SK-N-SH (cell line): ENCODE measurements around the gene ARL2BP. TPM values are rescaled to one million over a fixed set of nuclear protein-coding genes. Genes with fewer than 3 reads are reported as not detected.
A peak's percentile ranks its signal among the peaks of the same experiment; 100 is the strongest.

Experiments used
- CTCF ChIA-PET: fragments of 300-600, 350-600 bp; formaldehyde crosslinking; extraction: SDS; loops from one replicate; lab custom pipeline; 2021; lab: Yijun Ruan, JAX
- POLR2A ChIA-PET: fragments of 350-600 bp; sonication (Branson Sonifier 250); formaldehyde crosslinking; extraction: SDS; loops from one replicate; lab custom pipeline; 2020; ENCODE audit warnings: antibody characterized with exemption, inconsistent platforms; lab: Yijun Ruan, JAX
- DNase-seq: peaks from one replicate; pipeline ENCODE4 v3.0.0; 2012
- H2AFZ ChIP-seq: fragments of 200-600 bp; sonication (generic); 2 replicates; pipeline ENCODE4 v1.8.1; 2016; ENCODE audit warnings: antibody characterized with exemption, mild to moderate bottlenecking, low read depth
- H3F3A ChIP-seq: fragments of 200-600 bp; sonication (generic); replicated peaks from 2 replicates; pipeline ENCODE3; 2016; ENCODE audit warnings: antibody characterized with exemption, mild to moderate bottlenecking; ENCODE audit not compliant: insufficient read depth
- H3K27ac ChIP-seq, 2 experiments: fragments of 200-500 bp in 1 of 2; fragments of 200-600 bp in 1 of 2; sonication (Bioruptor generic) in 1 of 2; sonication (generic), shearing (Covaris generic) in 1 of 2; 2 replicates each; pipeline versions ENCODE4 v1.5.1 to v1.6.1; 2014 to 2016; ENCODE audit warnings: low read depth in 2 of 2, inconsistent platforms in 1 of 2, low read length in 1 of 2, mild to moderate bottlenecking in 1 of 2, mixed read lengths in 1 of 2
- H3K27me3 ChIP-seq: fragments of 200-600 bp; sonication (generic), shearing (Covaris generic); 2 replicates; pipeline ENCODE4 v1.6.1; 2016; ENCODE audit warnings: mixed run types; ENCODE audit not compliant: insufficient read depth
- H3K36me3 ChIP-seq, 2 experiments: fragments of 200-500 bp in 1 of 2; fragments of 200-600 bp in 1 of 2; sonication (Bioruptor generic) in 1 of 2; sonication (generic) in 1 of 2; replicated peaks in 1 of 2; 2 replicates each; pipeline versions ENCODE3 to v1.5.1; 2014 to 2016; ENCODE audit warnings: low read length in 1 of 2, mild to moderate bottlenecking in 1 of 2; ENCODE audit not compliant: insufficient read depth in 2 of 2, control insufficient read depth in 1 of 2
- H3K4me1 ChIP-seq, 2 experiments: fragments of 200-500 bp in 1 of 2; fragments of 200-600 bp in 1 of 2; sonication (Bioruptor generic) in 1 of 2; sonication (generic), shearing (Covaris generic) in 1 of 2; 2 replicates each; pipeline versions ENCODE4 v1.5.1 to v1.6.1; 2014 to 2016; ENCODE audit warnings: low read depth in 1 of 2, low read length in 1 of 2, mixed run types in 1 of 2; ENCODE audit not compliant: insufficient read depth in 2 of 2, control insufficient read depth in 1 of 2
- H3K4me2 ChIP-seq: fragments of 200-600 bp; sonication (generic), shearing (Covaris generic); 2 replicates; pipeline ENCODE4 v1.6.1; 2017; ENCODE audit warnings: mixed run types
- H3K4me3 ChIP-seq, 2 experiments: fragments of 200-500 bp in 1 of 2; fragments of 200-600 bp in 1 of 2; sonication (Bioruptor generic) in 1 of 2; sonication (generic), shearing (Covaris generic) in 1 of 2; 2 replicates each; pipeline versions ENCODE4 v1.5.1 to v1.8.1; 2014 to 2016; ENCODE audit warnings: low read depth in 2 of 2, inconsistent platforms in 1 of 2, low read length in 1 of 2, mild to moderate bottlenecking in 1 of 2, mixed read lengths in 1 of 2, moderate library complexity in 1 of 2
- H3K79me2 ChIP-seq: fragments of 200-600 bp; sonication (generic); 2 replicates; pipeline ENCODE4 v1.8.1; 2017; ENCODE audit warnings: mild to moderate bottlenecking; ENCODE audit not compliant: insufficient read depth
- H3K9ac ChIP-seq: fragments of 200-600 bp; sonication (generic); 2 replicates; pipeline ENCODE4 v1.6.1; 2017; ENCODE audit warnings: mixed run types
- H3K9me2 ChIP-seq: fragments of 200-600 bp; sonication (generic); 2 replicates; pipeline ENCODE4 v1.6.1; 2017; ENCODE audit warnings: mixed run types
- H3K9me3 ChIP-seq: fragments of 200-600 bp; sonication (generic); 2 replicates; pipeline ENCODE4 v1.6.1; 2017; ENCODE audit warnings: mixed run types, mild to moderate bottlenecking, moderate library complexity
- H4K20me1 ChIP-seq: fragments of 200-600 bp; sonication (generic); 2 replicates; pipeline ENCODE4 v1.6.1; 2017; ENCODE audit warnings: mild to moderate bottlenecking, mixed run types; ENCODE audit not compliant: insufficient read depth
- CHD2 ChIP-seq: fragments of 150-350 bp; IDR thresholded peaks from 2 replicates; pipeline ENCODE4 v1.6.1; 2018; ENCODE audit warnings: low read length; ENCODE audit not compliant: partially characterized antibody
- ELF1 ChIP-seq: IDR thresholded peaks from 2 replicates; pipeline ENCODE4 v1.4.0; 2012
- EZH2phosphoT487 ChIP-seq: fragments of 200-600 bp; sonication (generic); IDR thresholded peaks from 2 replicates; pipeline ENCODE4 v1.6.1; 2017; ENCODE audit warnings: low read depth, mixed run types, mild to moderate bottlenecking, antibody characterized with exemption, moderate library complexity, borderline replicate concordance
- FOSL2 ChIP-seq: IDR thresholded peaks from 2 replicates; pipeline ENCODE4 v1.4.0; 2012; ENCODE audit warnings: low read depth, mild to moderate bottlenecking, moderate library complexity, borderline replicate concordance
- FOXJ3 ChIP-seq: sonication (generic); formaldehyde crosslinking; IDR thresholded peaks from 2 replicates; pipeline ENCODE4 v1.5.1; 2020; ENCODE audit warnings: mild to moderate bottlenecking, missing genetic modification reagents
- FOXM1 ChIP-seq: IDR thresholded peaks from 2 replicates; pipeline ENCODE4 v1.4.0; 2012; ENCODE audit warnings: low read depth, mild to moderate bottlenecking
- GABPA ChIP-seq: IDR thresholded peaks from 2 replicates; pipeline ENCODE4 v1.4.0; 2012; ENCODE audit warnings: low read depth, mild to moderate bottlenecking
- GATA2 ChIP-seq: sonication (generic); formaldehyde crosslinking; IDR thresholded peaks from 2 replicates; pipeline ENCODE4 v1.5.0; 2020; ENCODE audit warnings: mild to moderate bottlenecking, missing genetic modification reagents
- MEF2A ChIP-seq: IDR thresholded peaks from 2 replicates; pipeline ENCODE4 v1.4.0; 2012; ENCODE audit warnings: low read depth, borderline replicate concordance
- MXI1 ChIP-seq: IDR thresholded peaks from 2 replicates; pipeline ENCODE4 v1.6.1; 2012; ENCODE audit warnings: mild to moderate bottlenecking, low read depth, low read length, improper control_type of control experiment
- NFIC ChIP-seq: IDR thresholded peaks from 2 replicates; pipeline ENCODE4 v1.4.0; 2012; ENCODE audit warnings: borderline replicate concordance
- NRF1 ChIP-seq: IDR thresholded peaks from 2 replicates; pipeline ENCODE4 v1.6.1; 2012; ENCODE audit warnings: low read depth, mild to moderate bottlenecking, low read length
- POLR2AphosphoS5 ChIP-seq: IDR thresholded peaks from 2 replicates; pipeline ENCODE4 v1.6.1; 2012; ENCODE audit warnings: low read depth, low read length
- RAD21 ChIP-seq: IDR thresholded peaks from 2 replicates; pipeline ENCODE4 v1.6.1; 2012; ENCODE audit warnings: mild to moderate bottlenecking, low read length
- RCOR1 ChIP-seq: fragments of 150-350 bp; IDR thresholded peaks from 2 replicates; pipeline ENCODE4 v1.6.1; 2017; ENCODE audit warnings: antibody characterized with exemption, low read length
- RFX5 ChIP-seq: IDR thresholded peaks from 2 replicates; pipeline ENCODE4 v1.6.1; 2012; ENCODE audit warnings: mild to moderate bottlenecking, improper control_type of control experiment, low read length
- RXRA ChIP-seq: IDR thresholded peaks from 2 replicates; pipeline ENCODE4 v1.4.0; 2012; ENCODE audit warnings: low read depth, mild to moderate bottlenecking, borderline replicate concordance
- SIN3A ChIP-seq: IDR thresholded peaks from 2 replicates; pipeline ENCODE4 v1.6.1; 2012; ENCODE audit warnings: low read depth, mild to moderate bottlenecking, low read length, moderate library complexity, borderline replicate concordance
- SMC3 ChIP-seq: IDR thresholded peaks from 2 replicates; pipeline ENCODE4 v1.6.1; 2012; ENCODE audit warnings: low read depth, low read length, improper control_type of control experiment
- TAF1 ChIP-seq: IDR thresholded peaks from 2 replicates; pipeline ENCODE4 v1.6.1; 2012; ENCODE audit warnings: low read depth, mild to moderate bottlenecking, low read length, moderate library complexity, borderline replicate concordance
- TCF12 ChIP-seq: IDR thresholded peaks from 2 replicates; pipeline ENCODE4 v1.4.0; 2012
- WGBS: methylation state at CpG from one replicate; pipeline ENCODE4 v1.1.6; 2017; ENCODE audit warnings: low lambda C conversion rate; 5-methylcytosine and 5-hydroxymethylcytosine counted together
- polyA plus RNA-seq, 3 experiments: library from polyadenylated mRNA; depleted of rRNA; stranded (reverse); fragments of >200 nt; gene quantifications; 2 replicates each; pipeline ENCODE4 v1.2.3, GENCODE V29; 2012
- TF ChIP-seq, protein P1 (sequence below): IDR thresholded peaks from 2 replicates; pipeline ENCODE4 v1.4.0; 2012; ENCODE audit warnings: low read depth, borderline replicate concordance
- TF ChIP-seq, protein P2 (sequence below): IDR thresholded peaks from 2 replicates; pipeline ENCODE4 v1.6.1; 2012; ENCODE audit warnings: mild to moderate bottlenecking, low read depth, low read length, moderate library complexity
- TF ChIP-seq, protein P3 (sequence below): IDR thresholded peaks from 2 replicates; pipeline ENCODE4; 2012
- TF ChIP-seq, protein P4 (sequence below): IDR thresholded peaks from 2 replicates; pipeline ENCODE4 v1.4.0; 2012; ENCODE audit warnings: low read depth, borderline replicate concordance

Gene ARL2BP
- polyA plus RNA-seq, 1 of the 3 experiments (the other 2 are of a cell fraction) = 61.8 TPM

DNA sequence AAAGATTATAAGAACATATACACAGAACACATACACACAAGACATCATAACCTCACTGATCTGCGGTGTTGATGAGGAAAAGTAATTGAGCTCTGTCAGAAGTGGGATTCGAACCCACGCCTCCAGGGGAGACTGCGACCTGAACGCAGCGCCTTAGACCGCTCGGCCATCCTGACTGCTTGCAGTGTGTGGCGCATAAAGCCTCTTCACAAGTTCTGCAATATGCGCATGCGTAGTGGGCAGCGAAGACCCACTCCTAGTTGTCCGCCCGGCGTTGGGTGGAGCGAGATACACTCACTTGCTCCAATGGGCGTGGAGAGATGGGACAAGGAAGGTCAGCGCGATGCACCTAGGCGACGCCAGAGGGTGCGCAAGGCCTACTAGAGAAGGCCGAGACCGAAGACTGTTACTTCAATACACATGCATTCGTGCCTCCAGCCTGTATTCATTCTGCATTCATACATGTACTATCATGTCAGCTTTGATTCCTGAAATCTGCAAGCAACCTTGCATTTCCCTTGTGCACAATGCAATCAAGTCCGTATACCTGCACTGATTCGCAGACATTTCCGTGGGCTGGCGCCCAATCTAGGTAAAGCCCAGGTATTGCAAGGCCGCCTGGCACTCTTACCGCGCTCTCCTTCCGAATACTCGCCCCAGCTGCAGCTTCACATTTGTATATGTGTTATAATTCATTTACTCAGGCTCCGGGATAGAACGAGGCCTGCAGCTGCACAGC lies 55.5 kb downstream of the ARL2BP start:
- no peaks in the 10 kb centered on the region for H3K36me3 ChIP-seq
- peak; percentile 93 for DNase-seq
- WGBS = 25% methylated on average over 35 of the region's 36 CpGs
- peak overlapping the region; percentile 76 to 87 for H3K27ac ChIP-seq
- no peaks in the 10 kb centered on the region for H3K9me3 ChIP-seq
- peak overlapping the region; percentile 64; the same call in 1 of the 2 replicates for H3K9ac ChIP-seq
- ChIA-PET POLR2A (interaction anchor here (0.9 to 1.6 kb wide), 2 partner anchors 55 to 116 kb away, joined by 3 to 12 read pairs; partner anchors contain the start of gene ARL2BP), CTCF (interaction anchor here (0.6 to 26.6 kb wide), 59 partner anchors 9 to 233 kb away, joined by 3 to 544 read pairs (median 5); partner anchors contain the start of genes CCL17, CIAPIN1, COQ9 and CPNE2)
- H3F3A ChIP-seq = peaks cover 17% of the 10 kb centered on the region
- H2AFZ ChIP-seq = no peak overlapping the region
- H3K9me2 ChIP-seq = no peaks in the 10 kb centered on the region
- H3K4me2 ChIP-seq = peak overlapping the region; percentile 70
- peak overlapping the region; percentile 56 to 62 for H3K4me3 ChIP-seq
- H3K79me2 ChIP-seq = no peaks in the 10 kb centered on the region
- H3K4me1 ChIP-seq = peaks cover 0 to 7% of the 10 kb centered on the region in 2 experiments; a peak in 1 of 4 replicates
- no peaks in the 10 kb centered on the region for H3K27me3 ChIP-seq
- no peaks in the 10 kb centered on the region for H4K20me1 ChIP-seq
- no peak for TF ChIP-seq GATA2 (CRISPR knock-in tag)
- TF ChIP-seq CHD2 = peak; percentile 16
- no peak for TF ChIP-seq GABPA
- 0 out of 2 replicates have a peak, but pooled peaks have one; percentile 36 for TF ChIP-seq RCOR1
- TF ChIP-seq, protein P1, sequence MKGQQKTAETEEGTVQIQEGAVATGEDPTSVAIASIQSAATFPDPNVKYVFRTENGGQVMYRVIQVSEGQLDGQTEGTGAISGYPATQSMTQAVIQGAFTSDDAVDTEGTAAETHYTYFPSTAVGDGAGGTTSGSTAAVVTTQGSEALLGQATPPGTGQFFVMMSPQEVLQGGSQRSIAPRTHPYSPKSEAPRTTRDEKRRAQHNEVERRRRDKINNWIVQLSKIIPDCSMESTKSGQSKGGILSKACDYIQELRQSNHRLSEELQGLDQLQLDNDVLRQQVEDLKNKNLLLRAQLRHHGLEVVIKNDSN = no peak
- TF ChIP-seq TCF12 = no peak
- TF ChIP-seq, protein P2, sequence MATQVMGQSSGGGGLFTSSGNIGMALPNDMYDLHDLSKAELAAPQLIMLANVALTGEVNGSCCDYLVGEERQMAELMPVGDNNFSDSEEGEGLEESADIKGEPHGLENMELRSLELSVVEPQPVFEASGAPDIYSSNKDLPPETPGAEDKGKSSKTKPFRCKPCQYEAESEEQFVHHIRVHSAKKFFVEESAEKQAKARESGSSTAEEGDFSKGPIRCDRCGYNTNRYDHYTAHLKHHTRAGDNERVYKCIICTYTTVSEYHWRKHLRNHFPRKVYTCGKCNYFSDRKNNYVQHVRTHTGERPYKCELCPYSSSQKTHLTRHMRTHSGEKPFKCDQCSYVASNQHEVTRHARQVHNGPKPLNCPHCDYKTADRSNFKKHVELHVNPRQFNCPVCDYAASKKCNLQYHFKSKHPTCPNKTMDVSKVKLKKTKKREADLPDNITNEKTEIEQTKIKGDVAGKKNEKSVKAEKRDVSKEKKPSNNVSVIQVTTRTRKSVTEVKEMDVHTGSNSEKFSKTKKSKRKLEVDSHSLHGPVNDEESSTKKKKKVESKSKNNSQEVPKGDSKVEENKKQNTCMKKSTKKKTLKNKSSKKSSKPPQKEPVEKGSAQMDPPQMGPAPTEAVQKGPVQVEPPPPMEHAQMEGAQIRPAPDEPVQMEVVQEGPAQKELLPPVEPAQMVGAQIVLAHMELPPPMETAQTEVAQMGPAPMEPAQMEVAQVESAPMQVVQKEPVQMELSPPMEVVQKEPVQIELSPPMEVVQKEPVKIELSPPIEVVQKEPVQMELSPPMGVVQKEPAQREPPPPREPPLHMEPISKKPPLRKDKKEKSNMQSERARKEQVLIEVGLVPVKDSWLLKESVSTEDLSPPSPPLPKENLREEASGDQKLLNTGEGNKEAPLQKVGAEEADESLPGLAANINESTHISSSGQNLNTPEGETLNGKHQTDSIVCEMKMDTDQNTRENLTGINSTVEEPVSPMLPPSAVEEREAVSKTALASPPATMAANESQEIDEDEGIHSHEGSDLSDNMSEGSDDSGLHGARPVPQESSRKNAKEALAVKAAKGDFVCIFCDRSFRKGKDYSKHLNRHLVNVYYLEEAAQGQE = peak; percentile 38; the same call in 1 of the 2 replicates
- TF ChIP-seq NFIC = no peak
- peak; percentile 22; the same call in 1 of the 2 replicates for TF ChIP-seq SIN3A
- TF ChIP-seq FOSL2 = peak; percentile 72; the same call in 1 of the 2 replicates
- TF ChIP-seq, protein P3, sequence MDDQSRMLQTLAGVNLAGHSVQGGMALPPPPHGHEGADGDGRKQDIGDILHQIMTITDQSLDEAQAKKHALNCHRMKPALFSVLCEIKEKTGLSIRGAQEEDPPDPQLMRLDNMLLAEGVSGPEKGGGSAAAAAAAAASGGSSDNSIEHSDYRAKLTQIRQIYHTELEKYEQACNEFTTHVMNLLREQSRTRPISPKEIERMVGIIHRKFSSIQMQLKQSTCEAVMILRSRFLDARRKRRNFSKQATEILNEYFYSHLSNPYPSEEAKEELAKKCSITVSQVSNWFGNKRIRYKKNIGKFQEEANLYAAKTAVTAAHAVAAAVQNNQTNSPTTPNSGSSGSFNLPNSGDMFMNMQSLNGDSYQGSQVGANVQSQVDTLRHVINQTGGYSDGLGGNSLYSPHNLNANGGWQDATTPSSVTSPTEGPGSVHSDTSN = no peak
- no peak for TF ChIP-seq FOXM1
- peak; percentile 100 for TF ChIP-seq SMC3
- no peak for TF ChIP-seq TAF1
- TF ChIP-seq, protein P4, sequence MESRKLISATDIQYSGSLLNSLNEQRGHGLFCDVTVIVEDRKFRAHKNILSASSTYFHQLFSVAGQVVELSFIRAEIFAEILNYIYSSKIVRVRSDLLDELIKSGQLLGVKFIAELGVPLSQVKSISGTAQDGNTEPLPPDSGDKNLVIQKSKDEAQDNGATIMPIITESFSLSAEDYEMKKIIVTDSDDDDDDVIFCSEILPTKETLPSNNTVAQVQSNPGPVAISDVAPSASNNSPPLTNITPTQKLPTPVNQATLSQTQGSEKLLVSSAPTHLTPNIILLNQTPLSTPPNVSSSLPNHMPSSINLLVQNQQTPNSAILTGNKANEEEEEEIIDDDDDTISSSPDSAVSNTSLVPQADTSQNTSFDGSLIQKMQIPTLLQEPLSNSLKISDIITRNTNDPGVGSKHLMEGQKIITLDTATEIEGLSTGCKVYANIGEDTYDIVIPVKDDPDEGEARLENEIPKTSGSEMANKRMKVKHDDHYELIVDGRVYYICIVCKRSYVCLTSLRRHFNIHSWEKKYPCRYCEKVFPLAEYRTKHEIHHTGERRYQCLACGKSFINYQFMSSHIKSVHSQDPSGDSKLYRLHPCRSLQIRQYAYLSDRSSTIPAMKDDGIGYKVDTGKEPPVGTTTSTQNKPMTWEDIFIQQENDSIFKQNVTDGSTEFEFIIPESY = no peak
- no peak for TF ChIP-seq MEF2A
- peak; percentile 100 for TF ChIP-seq RAD21
- no peak for TF ChIP-seq POLR2AphosphoS5
- TF ChIP-seq FOXJ3 = no peak
- TF ChIP-seq NRF1 = peak; percentile 85
- TF ChIP-seq ELF1 = no peak
- peak; percentile 25; the same call in 1 of the 2 replicates for TF ChIP-seq RFX5
- TF ChIP-seq EZH2phosphoT487 = no peak
- no peak for TF ChIP-seq RXRA
- no peak; the same call in 1 of the 2 replicates for TF ChIP-seq MXI1
